HG03571 (cell line): ENCODE data around the gene ATXN7L1.
"Not testable (repeated sequence)": the region's sequence is repeated elsewhere in the genome, so short reads cannot be mapped to it uniquely, and the experiment has no call there.

Experiments
- ATAC-seq: cut with Tn5 transposase; IDR thresholded peaks from one replicate; pipeline ENCODE4 v1.9.1; 2021; ENCODE audit not compliant: unreplicated experiment

Gene ATXN7L1

DNA sequence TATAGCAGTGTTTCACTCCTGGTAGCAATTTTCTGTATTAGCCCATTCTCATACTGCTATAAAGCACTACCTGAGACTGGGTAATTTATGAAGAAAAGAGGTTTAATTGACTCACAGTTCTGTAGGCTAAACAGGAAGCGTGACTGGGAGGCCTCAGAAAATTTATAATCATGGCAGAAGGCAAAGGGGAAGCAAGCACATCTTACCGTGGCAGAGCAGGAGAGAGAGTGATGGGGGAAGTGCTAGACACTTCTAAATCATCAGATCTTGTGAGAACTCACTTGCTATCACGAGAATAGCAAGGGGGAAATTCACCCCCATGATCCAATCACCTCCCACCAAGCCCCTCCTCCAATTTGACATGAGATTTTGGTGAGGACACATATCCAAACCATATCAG is 163.5 kb downstream of the ATXN7L1 start:
- no peak for ATAC-seq

DNA sequence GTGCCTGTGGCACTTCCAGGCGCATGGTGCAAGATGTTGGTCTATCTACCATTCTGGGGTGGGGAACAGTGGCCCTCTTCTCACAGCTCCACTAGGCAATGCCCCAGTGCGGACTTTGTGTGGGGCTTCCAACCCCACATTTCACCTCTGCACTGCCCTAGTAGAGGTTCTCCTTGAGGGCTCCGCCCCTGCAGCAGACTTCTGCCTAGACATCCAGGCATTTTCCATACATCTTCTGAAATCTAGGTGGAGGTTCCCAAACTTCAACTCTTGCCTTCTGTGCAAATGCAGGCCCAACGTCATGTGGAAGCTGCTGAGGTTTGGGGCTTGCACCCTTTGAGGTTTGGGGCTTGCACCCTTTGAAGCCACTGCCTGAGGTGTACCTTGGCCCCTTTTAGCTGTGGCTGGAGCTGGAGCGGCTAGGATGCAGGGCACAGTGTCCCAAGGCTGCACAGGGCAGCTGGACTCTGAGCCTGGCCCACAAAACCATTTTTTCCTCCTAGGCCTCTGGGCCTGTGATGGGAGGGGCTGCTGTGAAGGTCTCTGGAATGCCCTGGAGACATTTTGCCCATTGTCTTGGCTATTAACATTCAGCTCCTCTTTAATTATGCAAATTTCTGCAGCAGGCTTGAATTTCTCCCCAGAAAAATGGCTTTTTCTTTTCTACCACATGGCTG is 164.5 kb downstream of the ATXN7L1 start:
- no peak for ATAC-seq

DNA sequence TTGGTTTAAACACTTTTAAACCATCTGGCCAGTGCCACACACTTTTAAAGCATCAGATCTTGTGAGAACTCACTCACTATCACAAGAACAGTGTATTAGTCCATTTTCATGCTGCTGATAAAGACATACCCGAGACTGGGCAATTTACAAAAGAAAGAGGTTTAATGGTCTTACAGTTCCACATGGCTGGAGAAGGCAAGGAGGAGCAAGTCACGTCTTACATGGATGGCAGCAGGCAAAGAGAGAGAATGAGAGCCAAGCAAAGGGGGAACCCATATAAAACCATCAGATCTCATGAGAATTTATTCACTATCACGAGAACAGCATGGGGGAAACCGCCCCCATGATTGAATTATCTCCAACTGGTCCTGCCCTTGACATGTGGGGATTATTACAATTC is 165.7 kb downstream of the ATXN7L1 start:
- not testable (repeated sequence) for ATAC-seq

DNA sequence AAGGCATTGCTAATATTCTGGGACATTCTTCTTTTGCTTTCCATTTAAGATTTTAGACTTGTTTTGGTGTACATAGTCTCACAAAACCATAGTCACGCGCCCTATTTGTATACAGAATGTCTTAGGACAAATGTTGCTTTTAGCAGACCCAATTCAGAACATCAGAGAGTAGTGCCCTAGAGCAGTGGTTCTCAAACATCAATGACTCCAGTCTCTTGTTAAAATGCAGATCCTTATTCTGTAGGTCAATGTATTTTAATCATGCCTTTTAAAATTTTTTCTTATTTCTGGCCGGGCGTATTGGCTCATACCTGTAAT is 167.7 kb downstream of the ATXN7L1 start:
- no peak for ATAC-seq

DNA sequence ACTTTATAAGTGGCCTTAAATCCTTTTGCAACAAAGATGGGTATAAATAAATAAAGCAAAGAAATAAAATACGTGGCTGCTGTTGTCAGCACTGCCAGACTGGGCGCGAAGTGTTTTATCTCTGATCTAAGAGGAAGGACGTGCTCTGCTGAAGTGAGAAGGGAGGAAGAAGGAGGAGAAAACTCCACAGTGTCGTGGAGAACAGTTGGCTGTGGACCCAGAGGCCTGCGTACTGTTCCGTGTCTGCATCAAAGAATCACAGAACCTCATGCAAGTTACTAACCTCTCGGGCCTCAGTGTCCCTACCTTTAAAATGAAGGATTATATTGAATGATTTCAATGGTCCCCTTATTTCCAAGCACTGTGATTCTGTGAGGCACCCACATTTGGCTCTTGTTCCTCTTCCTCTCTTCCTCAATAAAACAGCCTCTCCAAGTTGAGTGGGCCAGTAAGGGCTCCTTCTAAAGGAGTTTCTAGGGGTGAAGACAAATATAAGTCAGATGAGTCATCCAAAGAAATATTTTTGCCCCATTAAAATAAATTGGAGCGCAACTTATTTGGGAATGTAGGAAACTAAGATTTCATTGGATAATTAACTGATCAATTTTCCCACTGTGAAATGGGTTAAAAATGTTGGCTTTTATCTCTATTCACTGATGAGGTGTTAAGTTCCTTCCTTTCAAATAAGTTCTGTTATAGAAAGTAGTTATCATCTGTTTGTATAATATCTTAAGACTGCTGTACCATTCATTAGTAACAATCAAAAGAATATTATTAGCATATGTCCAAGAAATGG is 168.2 kb downstream of the ATXN7L1 start:
- ATAC-seq = no peak

DNA sequence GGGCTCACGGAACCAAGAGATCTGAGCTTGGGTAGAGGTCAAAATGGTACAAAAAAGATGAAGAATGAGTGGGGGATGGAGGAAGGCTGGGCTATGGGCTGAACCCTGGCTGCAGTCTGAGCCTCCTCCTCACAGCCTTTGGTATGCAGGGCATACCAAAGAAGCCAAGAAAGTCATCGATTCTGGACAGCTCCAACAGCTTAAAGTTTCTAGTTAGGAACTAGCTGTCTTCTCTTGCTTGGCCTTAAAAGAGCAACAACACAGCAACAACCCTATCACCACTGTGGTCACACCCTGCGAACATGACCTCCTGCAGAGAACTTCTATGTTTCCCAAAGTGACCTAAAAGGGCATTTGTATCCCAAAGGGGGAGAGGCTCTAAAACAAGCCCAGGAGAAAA is 169.0 kb downstream of the ATXN7L1 start:
- no peak for ATAC-seq

DNA sequence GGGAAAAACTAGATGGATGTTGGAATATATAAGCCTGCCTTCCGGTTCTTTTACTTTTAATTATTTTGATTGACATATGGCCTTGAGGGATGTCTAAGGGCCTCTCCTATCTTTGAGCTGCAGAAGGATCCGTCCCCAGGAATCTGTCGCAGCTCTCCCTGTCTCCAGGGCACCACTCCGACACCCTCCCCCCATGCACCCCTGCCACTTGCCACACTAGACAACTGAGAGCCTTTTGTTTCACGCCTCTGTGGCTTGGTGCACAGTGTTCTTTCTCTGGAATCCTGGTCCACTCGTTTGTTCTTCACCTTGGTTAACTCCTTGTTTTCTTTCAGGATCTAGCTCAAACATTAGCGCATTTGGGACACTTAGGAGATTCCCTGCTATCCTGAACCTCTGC is 171.0 kb downstream of the ATXN7L1 start:
- ATAC-seq = no peak

DNA sequence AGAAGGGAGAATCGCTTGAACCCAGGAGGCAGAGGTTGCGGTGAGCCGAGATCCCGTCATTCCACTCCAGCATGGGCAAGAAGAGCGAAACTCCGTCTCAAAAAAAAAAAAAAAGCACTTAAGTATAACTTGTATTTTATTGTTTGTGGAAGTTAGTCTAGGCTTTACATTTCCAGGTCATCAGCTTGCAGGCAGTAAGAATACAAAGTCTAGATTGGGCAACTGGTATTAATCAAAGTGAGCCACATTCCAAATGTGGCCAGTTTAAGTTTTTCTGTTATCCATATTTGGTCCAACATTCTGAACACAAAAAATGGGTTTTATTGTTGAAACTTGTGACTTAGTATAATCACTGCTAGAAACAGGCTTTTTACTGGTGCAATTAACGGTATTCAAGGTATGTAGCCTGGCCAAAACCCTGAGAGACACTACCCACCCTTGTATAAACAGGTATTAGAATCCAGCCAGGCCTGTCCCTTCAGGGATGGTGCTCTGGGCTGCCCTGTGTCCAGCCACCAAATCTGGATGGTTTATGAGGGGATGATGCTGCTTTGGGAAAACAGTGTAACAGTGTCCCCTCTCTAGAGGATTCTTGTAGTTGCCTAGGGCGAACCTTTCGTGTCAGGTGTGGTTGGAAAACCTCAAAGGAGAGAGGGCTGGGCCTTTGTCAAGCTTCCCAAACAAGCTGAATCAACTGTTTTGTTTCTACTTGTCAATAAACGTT is 173.0 kb downstream of the ATXN7L1 start:
- ATAC-seq = no peak

DNA sequence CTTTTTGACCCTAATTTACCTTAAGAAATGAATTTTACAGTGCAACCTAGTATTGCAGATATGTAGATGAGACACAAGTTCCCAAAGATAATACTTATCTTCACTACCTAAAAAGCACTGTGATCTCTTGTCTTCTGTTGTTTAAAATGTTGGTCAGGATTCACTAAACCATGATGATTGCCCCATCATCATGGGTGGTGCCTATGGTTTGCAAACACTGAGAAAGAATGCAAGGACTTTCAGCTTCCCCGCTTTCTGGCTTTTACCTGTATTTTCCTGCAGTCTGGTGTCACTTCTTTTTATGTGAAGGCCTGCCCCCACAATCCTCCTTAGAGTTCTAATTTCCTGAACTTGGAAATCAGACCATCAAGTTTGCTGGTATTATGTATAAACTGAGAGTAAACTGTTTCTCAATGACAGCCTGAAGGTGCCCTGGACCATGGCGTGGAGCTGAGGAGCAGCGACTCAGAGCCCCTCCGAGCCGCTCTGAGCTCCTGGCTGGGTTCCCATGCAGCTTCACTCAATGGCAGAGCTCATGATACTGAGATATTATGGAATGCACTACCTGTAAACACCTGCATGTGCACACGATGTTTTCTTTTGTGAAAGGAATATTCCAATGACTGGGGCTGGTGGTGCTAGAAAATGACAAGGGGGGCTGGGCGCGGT is 176.7 kb downstream of the ATXN7L1 start:
- no peak for ATAC-seq

DNA sequence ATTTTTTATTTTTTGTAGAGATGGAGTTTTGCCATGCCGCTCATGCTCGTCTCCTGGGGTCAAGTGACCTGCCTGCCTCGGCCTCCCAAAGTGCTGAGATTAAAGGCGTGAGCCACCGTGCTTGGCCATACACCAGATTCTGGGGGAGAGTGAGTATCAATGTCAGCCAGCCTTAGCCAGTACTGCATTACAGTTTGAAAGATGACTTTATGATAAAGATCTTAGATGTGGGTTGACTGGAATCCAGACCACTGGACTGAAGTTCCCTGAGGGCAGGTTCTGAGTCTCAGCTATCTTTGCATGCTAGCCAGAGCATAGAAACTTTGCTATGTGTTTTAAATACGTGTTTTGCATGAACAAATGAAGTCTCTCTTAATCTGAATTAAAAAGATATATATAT is 177.9 kb downstream of the ATXN7L1 start:
- no peak for ATAC-seq

DNA sequence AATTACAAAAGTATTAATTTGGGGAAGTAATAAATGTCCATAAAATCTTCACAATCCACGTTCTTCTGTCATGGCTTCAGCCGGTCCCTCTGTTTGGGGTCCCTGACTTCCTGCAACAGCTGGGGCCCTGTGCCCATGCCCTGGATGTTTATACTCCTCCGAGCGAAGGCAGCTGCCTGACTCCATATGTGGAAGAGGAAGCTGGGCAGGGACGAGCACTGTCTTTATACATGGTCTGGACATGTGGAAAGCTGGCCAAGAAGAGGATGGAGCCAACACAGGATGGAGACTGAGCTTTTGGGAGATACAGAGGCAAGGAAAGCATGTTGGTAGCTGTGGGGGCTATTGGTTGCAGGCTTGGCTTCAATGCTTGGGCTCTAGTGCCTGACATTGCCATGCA is 178.6 kb downstream of the ATXN7L1 start:
- ATAC-seq = no peak

DNA sequence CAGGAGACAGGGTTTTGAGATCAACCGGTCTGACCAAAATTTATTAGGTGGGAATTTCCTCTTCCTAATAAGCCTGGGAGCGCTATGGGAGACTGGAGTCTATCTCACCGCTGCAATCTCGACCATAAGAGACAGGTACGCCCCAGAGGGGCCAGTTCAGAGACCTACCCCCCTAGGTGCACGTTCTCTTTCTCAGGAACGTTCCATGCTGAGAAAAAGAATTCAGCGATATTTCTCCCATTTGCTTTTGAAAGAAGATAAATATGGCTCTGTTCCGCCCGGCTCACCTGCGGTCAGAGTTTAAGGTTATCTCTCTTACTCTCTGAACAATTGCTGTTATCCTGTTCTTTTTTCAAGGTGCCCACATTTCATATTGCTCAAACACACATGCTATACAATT is 179.2 kb downstream of the ATXN7L1 start:
- ATAC-seq = not testable (repeated sequence)

DNA sequence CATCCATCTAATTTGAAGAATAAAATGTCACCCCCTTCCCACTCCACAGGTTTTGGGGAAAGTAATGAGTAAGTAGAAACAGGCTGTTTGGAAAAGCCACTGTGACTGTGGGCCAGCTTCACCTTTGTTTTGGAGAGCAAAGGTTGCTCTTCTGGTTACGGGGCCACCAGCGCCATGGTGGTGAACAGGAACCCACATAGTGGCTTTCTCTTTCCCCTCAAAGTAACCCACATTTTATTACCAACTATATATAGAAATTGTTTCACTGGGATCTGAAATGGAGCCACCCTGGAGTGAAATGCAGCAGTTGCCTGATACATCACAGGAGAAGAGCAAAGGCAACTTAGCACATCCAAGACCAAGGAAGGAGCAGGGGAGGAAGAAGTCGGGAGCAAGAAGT is 182.8 kb downstream of the ATXN7L1 start:
- ATAC-seq = no peak

DNA sequence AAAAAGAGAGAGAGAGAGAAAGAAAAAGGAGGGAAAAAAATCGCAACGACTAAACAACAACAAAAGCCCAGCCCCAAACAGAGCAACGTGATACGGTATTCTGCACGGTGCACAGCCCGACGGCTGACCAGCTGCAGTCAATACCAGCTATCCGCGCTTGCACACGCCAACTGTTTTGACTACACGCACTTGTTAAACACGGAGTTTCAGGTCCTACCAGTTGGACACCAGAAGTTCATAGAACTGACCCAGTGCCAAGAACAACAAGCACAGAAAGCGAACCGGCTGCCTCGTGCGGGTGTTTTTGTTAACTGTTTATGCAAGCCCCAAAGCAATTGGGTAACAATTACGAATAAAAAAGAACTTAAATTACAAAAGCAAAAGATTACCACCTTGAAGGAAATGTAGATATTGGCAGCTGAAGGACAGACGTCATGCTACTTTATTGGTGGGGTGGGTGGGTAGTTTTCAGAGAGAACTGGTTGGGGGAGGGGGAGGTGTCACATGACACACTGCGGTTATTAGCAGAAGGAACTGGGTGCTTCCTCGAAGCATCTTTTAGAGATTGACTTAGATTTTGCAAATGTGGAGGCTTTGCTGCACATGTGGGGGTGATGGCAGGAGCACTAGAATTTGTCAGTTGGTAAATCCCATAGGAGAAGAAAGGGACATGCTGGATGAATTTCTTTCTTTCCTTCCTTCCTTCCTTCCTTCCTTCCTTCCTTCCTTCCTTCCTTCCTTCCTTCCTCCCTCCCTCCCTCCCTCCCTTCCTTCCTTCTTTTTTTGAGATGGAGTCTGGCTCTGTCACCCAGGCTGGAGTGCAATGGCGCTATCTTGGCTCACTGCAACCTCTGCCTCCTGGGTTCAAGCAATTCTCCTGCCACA is 184.5 kb downstream of the ATXN7L1 start:
- ATAC-seq = no peak

DNA sequence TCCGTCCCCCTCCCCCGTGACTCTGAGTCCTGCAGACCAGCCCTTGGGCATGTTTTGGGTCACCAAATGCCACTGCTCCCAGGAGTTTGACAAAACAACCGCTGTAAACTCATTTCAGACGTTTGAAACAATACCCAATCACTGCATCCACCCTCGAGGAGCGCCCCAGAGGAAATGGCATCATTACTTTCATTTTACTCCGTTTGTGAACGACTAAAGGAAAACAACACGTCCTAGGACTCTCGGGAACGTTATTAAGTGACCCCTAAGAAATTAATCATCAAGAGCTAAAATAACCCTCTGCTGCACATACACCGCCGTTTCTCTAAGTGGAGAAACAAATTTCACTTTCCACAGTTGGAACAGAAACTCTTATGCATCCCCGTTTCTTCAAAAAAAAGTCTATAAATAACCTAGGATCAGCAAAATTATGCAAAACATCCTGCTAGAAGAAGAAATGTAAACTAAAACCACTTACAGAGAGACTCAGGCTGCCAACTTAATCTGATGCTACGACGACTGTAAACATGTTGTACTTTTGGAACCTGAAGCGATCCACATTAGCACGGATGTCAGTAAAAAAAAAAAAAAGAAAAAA is 185.2 kb downstream of the ATXN7L1 start:
- ATAC-seq = no peak

DNA sequence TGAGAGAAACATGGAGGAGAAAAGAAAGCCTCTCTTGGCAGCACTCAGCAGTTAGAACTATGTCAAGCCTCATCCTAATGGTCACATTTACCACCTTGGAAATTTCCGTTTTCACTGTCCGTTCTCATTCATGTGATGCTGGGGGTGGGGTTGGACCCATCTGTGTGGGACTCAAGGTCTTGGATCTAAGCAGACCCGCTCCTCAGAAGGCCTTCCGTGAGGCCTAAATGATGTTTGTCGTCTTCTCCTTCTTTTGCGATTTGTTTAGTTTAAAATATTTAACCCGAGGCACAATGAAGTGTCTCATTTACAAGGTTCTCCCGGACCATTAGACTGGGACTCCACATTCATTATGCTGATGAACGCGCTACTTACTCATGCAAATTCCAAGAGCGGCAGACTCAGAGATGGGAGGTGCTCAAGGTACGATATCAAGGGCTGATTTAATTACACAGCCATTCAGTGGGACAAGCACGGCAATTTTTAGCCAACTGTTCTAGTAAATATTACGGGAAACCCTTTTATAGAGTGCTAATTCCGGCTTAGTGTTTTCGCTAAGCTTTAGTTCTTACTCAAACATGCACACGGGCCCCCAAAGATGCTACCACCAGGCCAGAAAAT is 186.0 kb downstream of the ATXN7L1 start:
- no peak for ATAC-seq

DNA sequence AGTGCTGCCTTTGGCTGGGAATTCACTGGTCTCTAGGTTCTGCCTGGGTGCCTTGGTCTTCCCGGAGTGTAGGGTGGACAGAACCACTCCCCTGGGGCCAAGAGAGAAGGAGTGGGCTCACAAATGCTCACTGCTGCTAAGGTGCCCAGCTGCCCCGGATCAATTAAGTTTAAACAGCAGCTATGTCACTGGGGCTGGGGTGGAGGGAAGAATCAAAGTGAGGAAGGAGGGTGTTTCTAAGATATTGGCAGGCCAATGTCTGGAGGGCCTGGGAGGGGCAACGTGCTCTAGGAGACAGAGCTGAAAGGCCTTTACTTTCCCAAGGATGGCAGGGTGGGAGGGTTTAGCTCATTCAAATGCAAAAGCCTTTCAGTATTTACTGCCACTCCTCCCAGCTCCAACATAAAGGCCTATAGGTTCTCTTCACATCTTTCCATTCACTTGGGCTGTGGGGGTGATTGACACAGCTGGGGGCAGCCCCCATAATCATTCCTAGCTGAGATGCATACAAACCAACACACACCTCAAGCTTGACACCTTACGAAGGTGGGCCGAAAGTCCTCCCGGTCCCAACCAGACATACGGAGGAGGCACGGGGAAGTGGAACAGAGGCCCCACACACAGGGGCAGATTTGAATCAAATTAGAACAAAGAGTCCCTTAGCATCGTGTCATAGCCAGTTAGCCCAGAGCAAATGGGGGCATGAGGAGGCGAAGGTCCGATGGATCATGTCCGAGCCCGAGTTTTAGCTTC is 187.2 kb downstream of the ATXN7L1 start:
- ATAC-seq = no peak

DNA sequence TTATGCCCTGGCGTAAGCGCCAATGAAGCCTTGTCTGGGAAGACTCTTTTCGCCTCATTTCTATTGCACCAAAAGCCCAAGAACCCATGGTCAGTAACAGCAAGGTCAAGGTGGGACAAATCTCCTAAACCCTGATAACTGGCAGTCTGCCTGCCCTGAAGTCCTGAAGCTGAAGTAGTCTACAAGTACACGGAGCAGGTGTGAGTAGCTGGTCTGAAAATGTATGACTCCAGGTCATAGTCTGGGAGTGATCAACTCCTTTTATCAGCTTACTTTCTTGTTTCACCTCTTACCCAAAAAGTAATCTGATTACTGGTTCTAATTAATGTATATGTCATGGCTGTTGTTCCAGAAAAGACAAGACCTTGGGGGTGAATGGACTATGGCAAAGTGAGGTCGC is 187.8 kb downstream of the ATXN7L1 start:
- ATAC-seq = no peak

DNA sequence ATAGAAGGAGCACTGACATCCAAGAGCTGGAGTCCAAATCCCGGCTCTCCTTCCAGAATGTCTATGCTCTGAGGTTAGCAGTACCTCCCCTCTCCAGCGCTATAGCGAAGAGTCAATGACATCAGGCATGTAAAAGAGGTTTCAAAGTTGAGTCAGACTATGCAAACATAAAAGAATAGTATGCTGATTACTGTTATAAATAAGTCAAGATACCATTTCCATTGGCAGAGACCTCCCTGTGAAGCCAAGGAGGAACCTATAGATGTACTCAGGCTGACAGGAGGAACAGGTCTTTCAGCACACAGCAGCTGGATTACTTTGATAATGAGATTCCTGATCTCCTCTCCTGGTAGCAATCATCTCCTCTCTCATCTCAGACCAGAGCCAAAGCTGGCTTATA is 191.2 kb downstream of the ATXN7L1 start:
- no peak for ATAC-seq
